ENCODE results near the gene USP6. TPM values are rescaled to one million over a fixed set of nuclear protein-coding genes. Genes with fewer than 3 reads are reported as not detected.
"Not testable (repeated sequence)": the region's sequence is repeated elsewhere in the genome, so short reads cannot be mapped to it uniquely, and the experiment has no call there.

USP6 gene
- total RNA-seq, 1 donor from 2014 or later, result under 0.01 TPM

DNA sequence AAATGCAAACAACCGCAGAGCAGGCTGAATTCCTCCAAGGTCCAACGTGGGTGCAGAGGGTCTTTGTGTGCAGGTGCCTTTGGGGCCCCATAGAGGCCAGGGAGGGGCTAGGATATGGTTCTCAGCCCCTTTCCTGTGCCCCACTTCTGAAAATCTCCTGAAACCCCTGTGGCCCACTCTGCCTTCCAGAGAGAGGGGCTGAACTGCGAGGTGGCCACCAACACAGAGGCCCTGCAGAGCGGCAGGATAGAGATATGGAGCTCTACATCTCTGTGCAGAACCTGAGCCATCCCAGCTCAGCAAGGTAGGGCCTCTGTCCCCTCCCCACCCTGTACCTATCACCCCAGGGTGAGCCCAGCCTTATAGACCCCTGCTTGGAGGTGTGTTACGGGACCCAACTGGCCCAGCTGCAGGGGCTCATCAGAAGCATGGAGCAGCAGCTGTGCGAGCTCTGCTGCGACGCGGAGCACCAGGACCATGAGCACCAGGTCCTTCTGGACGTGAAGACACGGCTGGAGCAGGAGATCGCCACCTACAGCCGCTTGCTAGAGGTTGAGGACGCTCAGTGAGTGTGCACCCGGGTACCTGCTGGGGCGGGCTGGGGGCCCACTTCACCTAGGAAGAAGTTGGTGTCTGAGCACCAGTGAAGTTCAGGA lies 5.5 kb downstream of the USP6 start:
- no peak for FAIRE-seq
- no peak for DNase-seq (ENCODE audit: low spot score in 2 of 2)

- FAIRE-seq; DNase-seq (ENCODE audit: low spot score in 2 of 2): not testable (repeated sequence)
Measured at GRCh38 chr17:5122056-5122455, 6.2 kb downstream of the USP6 start.

DNA sequence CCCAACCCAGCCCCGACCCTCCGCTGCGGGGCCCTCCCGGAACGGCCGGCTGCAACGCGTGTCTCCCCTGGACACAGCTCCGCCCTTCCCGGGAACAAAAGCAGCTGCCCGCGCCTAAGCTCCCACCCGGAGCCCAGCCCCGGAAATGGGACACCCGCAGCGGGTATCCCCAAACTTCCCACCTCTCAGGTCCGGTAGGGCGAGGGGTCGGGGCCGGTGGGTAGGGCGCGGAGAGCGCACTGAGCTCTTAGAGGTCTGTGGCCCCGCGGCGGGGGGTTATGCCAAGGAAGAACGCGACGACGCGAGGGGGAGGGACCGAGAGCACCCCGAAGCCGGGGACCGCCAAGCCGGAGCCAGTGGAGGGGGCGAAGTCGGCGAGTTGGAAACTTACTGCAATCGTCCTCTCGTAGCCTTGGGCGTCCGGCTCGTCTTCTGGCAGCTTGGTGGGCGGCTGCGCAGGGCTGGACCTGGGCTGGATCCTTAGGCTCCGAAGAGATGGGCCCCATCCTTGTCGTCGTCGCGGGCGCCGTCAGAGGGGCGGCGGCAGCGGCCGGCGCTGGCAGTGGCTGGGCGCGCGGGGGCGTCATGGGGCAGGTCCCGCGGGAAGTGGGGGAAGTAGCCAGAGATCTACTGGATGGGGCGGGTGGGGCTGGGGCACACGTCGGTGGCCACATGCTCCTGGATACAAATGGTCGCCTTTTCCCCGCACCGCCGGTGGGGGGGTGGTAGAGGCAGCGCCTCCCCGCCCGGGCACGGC lies 6.9 kb downstream of the USP6 start:
- FAIRE-seq, result no peak

GRCh38 chr17:5123343-5124124 lies 7.7 kb downstream of the USP6 start:
- FAIRE-seq (no peak), DNase-seq (ENCODE audit: low spot score in 2 of 2) (no peak)

More for the DNA sequence above, 6.9 kb downstream of the USP6 start:
- DNase-seq (ENCODE audit: low spot score in 2 of 2), result peak; percentile 63 to 73

DNA sequence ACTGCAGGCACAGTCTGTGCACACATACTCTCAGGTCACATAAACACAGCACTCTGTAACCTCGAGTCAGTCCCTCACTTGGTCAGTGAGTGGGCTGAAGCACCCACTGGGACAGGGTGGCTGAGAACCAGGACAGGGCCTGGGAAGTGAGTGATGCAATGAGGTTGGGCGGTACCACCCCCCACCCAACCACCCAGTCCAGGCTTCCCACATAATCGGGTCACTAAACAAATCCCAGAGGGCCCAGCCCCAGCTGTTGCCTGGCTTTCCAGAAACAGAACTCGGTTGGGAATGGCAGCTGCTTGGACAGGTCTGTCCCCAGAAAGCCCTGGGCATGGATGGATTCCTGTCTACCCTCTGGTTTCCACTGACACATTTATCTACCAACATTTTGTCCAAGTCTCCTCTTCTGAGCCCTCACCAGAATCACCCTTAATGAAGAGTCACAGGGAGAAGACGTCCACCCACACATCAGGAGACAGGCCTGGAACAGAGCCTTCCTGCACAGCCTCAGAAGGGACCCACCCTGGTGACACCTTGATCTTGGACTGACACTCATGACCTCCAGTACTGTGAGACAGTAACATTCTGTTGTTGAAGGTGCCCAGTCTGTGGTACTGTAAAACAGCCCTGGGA lies 8.4 kb downstream of the USP6 start:
- not testable (repeated sequence) for DNase-seq (ENCODE audit: low spot score in 2 of 2); FAIRE-seq

DNA sequence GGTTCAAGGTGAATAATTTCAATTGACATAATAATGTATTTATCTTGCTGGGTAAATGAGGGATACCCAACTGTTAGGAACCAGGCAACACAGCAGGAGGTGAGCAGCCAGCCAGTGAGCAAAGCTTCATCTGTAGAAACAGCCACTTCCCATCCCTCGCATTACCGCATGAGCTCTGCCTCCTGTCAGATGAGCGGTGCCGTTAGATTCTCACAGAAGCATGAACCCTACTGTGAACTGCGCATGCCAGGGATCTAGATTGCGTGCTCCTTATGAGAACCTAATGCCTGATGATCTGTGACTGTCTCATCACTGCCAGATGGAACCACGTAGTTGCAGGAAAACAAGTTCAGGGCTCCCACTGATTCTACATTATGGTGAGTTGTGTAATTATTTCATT lies 9.1 kb downstream of the USP6 start:
- DNase-seq (ENCODE audit: low spot score in 2 of 2); FAIRE-seq: not testable (repeated sequence)

- no peak for FAIRE-seq
Measured at GRCh38 chr17:5126719-5127488, 11.1 kb downstream of the USP6 start.

GRCh38 chr17:5127910-5128309 lies 12.1 kb downstream of the USP6 start:
- DNase-seq (ENCODE audit: low spot score in 2 of 2), result no peak
- FAIRE-seq, result no peak

More at GRCh38 chr17:5126719-5127488, 11.1 kb downstream of the USP6 start:
- no peak for DNase-seq (ENCODE audit: low spot score in 2 of 2)

DNA sequence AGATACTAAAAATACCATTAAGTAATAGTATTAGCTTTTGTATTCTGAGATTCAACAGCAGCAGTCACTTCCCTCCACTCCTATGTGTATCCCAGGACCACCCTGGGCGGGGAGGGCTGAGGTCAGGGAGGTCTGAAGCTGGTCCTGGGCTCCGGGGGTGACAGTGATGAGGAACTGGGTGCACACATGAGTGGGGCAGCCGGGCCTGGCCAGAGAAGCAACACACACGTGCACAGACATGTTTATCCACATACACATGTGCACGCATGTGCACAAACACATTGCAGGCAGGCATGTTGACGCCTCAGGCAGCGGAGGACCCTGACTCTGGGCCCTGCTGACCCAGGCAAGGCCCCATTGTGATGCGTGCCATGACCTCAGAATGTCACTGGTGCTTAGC lies 12.6 kb downstream of the USP6 start:
- not testable (repeated sequence) for FAIRE-seq; DNase-seq (ENCODE audit: low spot score in 2 of 2)

GRCh38 chr17:5128905-5129535 lies 13.2 kb downstream of the USP6 start:
- DNase-seq (ENCODE audit: low spot score in 2 of 2), result no peak
- FAIRE-seq, result no peak

GRCh38 chr17:5129770-5130169 lies 13.9 kb downstream of the USP6 start:
- not testable (repeated sequence) for DNase-seq (ENCODE audit: low spot score in 2 of 2); FAIRE-seq

GRCh38 chr17:5130261-5130660 lies 14.4 kb downstream of the USP6 start:
- not testable (repeated sequence) for FAIRE-seq; DNase-seq (ENCODE audit: low spot score in 2 of 2)

- DNase-seq (ENCODE audit: low spot score in 2 of 2); FAIRE-seq: not testable (repeated sequence)
Measured at GRCh38 chr17:5130687-5131086, 14.9 kb downstream of the USP6 start.

DNA sequence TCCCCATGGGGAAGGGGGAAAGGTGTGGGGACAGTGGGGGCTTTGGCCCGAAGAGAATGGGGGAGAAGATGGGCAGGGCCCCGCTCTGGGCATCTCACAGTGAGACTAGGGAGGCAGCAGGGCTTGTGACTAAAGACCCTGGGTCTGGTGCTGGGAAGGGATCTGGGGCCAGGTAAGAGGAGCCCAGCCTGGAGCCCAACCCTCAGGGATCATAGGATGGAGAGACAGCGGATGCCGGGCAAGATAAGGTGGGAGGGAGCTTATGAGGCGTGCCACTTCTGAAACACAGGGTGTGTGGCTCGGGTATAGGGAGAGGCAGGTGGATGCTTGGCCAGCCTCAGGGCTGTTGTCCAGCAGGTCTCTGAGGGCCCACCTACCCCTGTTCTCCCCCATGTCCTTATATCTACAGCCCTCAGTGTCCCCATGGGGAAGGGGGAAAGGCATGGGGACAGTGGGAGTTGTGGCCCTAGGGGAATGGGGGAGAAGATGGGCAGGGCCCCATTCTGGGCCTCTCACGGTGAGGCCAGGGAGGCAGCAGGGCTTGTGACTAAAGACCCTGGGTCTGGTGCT lies 15.4 kb downstream of the USP6 start:
- FAIRE-seq (no peak), DNase-seq (ENCODE audit: low spot score in 2 of 2) (no peak)

- FAIRE-seq; DNase-seq (ENCODE audit: low spot score in 2 of 2): not testable (repeated sequence)
Measured at GRCh38 chr17:5131799-5132502, 16.1 kb downstream of the USP6 start.

GRCh38 chr17:5132503-5133225 lies 16.8 kb downstream of the USP6 start:
- DNase-seq (ENCODE audit: low spot score in 2 of 2); FAIRE-seq: not testable (repeated sequence)

DNA sequence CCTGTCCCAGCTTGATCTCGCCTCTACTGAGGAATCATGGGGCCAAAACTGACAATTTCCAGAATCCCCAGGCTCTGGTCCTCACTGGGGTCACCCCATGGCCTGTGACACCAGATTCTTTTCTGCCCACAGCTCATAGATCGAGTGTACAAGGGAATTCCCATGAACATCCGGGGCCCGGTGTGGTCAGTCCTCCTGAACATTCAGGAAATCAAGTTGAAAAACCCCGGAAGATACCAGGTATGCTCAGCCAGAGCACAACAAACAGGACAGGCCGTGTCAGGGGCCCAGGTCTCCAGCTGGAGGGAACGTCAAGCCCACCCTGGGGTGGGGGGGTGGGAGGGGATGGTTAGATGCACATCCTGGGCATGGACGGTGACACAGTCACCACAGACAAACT lies 17.5 kb downstream of the USP6 start:
- no peak for FAIRE-seq
- no peak for DNase-seq (ENCODE audit: low spot score in 2 of 2)

Measured in frontal cortex (tissue), 4 donors.